Smooth muscle cell (in vitro differentiated cells): Measurements from ENCODE around the gene GAB2. TPM values are rescaled to one million over a fixed set of nuclear protein-coding genes. Genes with fewer than 3 reads are reported as not detected.

Source experiments
- DNase-seq: peaks from one replicate; lab custom pipeline; 2025; ENCODE audit not compliant: unreplicated experiment; lab: John Stamatoyannopoulos, UW
- H2AFZ ChIP-seq: fragments of 200-600 bp; sonication (generic); 2 replicates; pipeline ENCODE4 v1.6.0; 2016; ENCODE audit warnings: antibody characterized with exemption, low read depth, mild to moderate bottlenecking
- H3F3A ChIP-seq: fragments of 200-600 bp; sonication (generic); 2 replicates; pipeline ENCODE4 v1.6.0; 2017; ENCODE audit warnings: antibody characterized with exemption, low read depth
- H3K27ac ChIP-seq: fragments of 200-600 bp; sonication (generic); 2 replicates; pipeline ENCODE4 v1.5.1; 2016; ENCODE audit warnings: low read depth, mild to moderate bottlenecking
- H3K27me3 ChIP-seq: fragments of 200-600 bp; sonication (generic); 2 replicates; pipeline ENCODE4 v1.6.1; 2016; ENCODE audit warnings: low read depth, mild to moderate bottlenecking
- H3K36me3 ChIP-seq: fragments of 200-600 bp; sonication (generic); 2 replicates; pipeline ENCODE4 v1.5.1; 2016; ENCODE audit warnings: low read depth
- H3K4me1 ChIP-seq: fragments of 200-600 bp; sonication (generic); 2 replicates; pipeline ENCODE4 v1.5.1; 2016; ENCODE audit warnings: low read depth
- H3K4me2 ChIP-seq: fragments of 200-600 bp; sonication (generic); 2 replicates; pipeline ENCODE4 v1.6.0; 2016; ENCODE audit warnings: mild to moderate bottlenecking
- H3K4me3 ChIP-seq: fragments of 200-600 bp; sonication (generic); 2 replicates; pipeline ENCODE4 v1.5.1; 2016; ENCODE audit warnings: mild to moderate bottlenecking
- H3K79me2 ChIP-seq: fragments of 200-600 bp; sonication (generic); 2 replicates; pipeline ENCODE4 v1.6.0; 2016; ENCODE audit warnings: low read depth, mild to moderate bottlenecking
- H3K9ac ChIP-seq: fragments of 200-600 bp; sonication (generic); 2 replicates; pipeline ENCODE4 v1.6.0; 2016; ENCODE audit warnings: low read depth
- H3K9me3 ChIP-seq: fragments of 200-600 bp; sonication (generic); replicated peaks from 2 replicates; pipeline ENCODE4 v1.5.1; 2016; ENCODE audit warnings: low read depth
- H4K20me1 ChIP-seq: fragments of 200-600 bp; sonication (generic); 2 replicates; pipeline ENCODE4 v1.6.0; 2016; ENCODE audit warnings: low read depth
- WGBS: methylation state at CpG from one replicate; pipeline ENCODE4 v1.1.7; 2016; ENCODE audit warnings: low lambda C conversion rate; 5-methylcytosine and 5-hydroxymethylcytosine counted together
- polyA plus RNA-seq: library from polyadenylated mRNA; unstranded; fragments of >200 nt; fragmentation: Nextera tagmentation; extraction: Ambion mirVana; gene quantifications from 2 replicates; pipeline ENCODE4 v1.2.1, GENCODE V29; 2016
- total RNA-seq: library from RNA; depleted of rRNA; stranded (reverse); fragments of >200 nt; gene quantifications from 2 replicates; pipeline ENCODE4 v1.2.3, GENCODE V29; 2014
- TF ChIP-seq, protein P1 (sequence below): fragments of 200-600 bp; sonication (generic); IDR thresholded peaks from 2 replicates; pipeline ENCODE4 v1.5.1; 2017; ENCODE audit warnings: borderline replicate concordance, mild to moderate bottlenecking, antibody characterized with exemption; ENCODE audit not compliant: insufficient read depth, poor library complexity, severe bottlenecking

The GAB2 gene
- total and polyA plus RNA-seq, 2 experiments from 2014 or later, result 4.2 to 9.7 TPM

DNA sequence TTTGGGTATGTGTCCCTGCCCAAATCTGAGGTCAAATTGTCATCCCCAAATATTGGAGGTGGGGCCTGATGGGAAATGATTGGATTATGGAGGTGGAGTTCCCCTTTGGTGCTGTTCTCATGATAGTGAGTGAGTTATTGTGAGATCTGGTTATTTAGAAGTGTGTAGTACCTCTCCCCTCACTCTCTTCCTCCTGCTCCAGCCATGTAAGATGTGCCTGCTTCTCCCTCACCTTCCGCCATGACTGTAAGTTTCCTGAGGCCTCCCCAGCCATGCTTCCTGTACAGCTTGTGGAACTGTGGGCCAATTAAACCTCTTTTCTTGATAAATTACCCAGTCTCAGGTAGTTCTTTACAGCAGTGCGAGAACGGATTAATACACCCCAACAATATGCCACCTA, 9.0 kb downstream of the GAB2 start:
- H4K20me1 ChIP-seq, result no peaks in the 10 kb centered on the region
- peaks cover 100% of the 10 kb centered on the region for H3K79me2 ChIP-seq
- no peaks in the 10 kb centered on the region for H3K27me3 ChIP-seq
- DNase-seq, result no peak
- peaks cover 2% of the 10 kb centered on the region for H3K4me1 ChIP-seq
- no peak overlapping the region for H2AFZ ChIP-seq
- H3K9ac ChIP-seq, result no peak overlapping the region
- no peaks in the 10 kb centered on the region for H3F3A ChIP-seq
- peaks cover 9% of the 10 kb centered on the region for H3K36me3 ChIP-seq
- no peak overlapping the region for H3K27ac ChIP-seq
- TF ChIP-seq, protein P1, sequence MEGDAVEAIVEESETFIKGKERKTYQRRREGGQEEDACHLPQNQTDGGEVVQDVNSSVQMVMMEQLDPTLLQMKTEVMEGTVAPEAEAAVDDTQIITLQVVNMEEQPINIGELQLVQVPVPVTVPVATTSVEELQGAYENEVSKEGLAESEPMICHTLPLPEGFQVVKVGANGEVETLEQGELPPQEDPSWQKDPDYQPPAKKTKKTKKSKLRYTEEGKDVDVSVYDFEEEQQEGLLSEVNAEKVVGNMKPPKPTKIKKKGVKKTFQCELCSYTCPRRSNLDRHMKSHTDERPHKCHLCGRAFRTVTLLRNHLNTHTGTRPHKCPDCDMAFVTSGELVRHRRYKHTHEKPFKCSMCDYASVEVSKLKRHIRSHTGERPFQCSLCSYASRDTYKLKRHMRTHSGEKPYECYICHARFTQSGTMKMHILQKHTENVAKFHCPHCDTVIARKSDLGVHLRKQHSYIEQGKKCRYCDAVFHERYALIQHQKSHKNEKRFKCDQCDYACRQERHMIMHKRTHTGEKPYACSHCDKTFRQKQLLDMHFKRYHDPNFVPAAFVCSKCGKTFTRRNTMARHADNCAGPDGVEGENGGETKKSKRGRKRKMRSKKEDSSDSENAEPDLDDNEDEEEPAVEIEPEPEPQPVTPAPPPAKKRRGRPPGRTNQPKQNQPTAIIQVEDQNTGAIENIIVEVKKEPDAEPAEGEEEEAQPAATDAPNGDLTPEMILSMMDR, result no peak
- 98% methylated on average over 3 of the region's 3 CpGs for WGBS
- H3K4me3 ChIP-seq, result no peak overlapping the region
- no peak overlapping the region for H3K4me2 ChIP-seq
- peaks cover 12% of the 10 kb centered on the region for H3K9me3 ChIP-seq

DNA sequence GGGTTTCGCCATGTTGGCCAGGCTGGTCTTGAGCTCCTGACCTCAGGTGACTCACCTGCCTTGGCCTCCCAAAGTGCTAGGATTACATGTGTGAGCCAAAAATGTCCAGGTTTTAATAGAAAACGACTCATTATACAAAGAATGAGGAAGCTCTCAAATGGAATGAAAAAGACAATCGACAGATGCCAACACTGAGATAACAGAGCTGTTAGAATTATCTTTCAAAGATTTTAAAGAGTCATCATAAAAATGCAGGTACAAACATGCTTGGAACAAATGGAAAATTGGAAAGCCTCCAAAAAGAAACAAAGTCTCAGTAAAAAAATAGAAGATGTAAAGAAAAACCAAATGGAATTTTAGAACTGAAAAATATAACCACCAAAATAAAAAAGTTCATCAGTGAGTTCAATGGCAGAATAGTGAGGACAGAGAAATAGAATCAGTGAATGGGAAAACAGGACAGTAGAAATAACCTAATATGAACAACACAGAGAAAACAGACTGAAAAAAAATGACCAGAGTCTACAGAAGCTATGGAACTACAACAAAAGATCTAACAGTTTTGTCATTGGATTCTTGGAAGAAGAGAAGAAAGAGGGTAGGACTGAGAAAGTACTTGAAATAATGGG, 10.9 kb downstream of the GAB2 start:
- H3K4me2 ChIP-seq, result no peak overlapping the region
- H3K4me1 ChIP-seq, result peaks cover 4% of the 10 kb centered on the region

DNA sequence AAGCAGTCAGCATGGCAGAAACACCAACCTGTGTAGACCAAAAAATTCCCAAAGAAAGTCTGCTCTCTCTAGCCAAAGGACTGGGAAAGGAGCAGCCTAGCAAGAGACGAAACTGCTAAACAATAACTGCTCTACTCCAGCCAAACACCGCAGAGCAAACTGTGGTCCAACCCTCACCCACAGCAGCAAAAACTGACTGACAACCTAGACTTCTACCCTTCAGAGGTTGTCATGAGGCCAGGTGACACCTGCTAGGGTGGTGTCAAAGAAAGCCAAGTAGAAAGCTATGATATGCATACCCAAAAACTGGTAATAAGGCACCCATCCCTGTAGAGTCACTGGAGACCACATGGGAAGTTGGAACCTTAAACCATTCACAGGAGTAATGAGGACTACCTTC, 11.8 kb downstream of the GAB2 start:
- H3K36me3 ChIP-seq, result peaks cover 9% of the 10 kb centered on the region
- no peaks in the 10 kb centered on the region for H3K27me3 ChIP-seq
- peaks cover 8% of the 10 kb centered on the region for H3K4me1 ChIP-seq
- no peak for DNase-seq
- no peaks in the 10 kb centered on the region for H3F3A ChIP-seq
- no peak overlapping the region for H3K9ac ChIP-seq
- 73% methylated on average over 2 of the region's 2 CpGs for WGBS
- H3K4me2 ChIP-seq, result no peak overlapping the region
- no peak overlapping the region for H2AFZ ChIP-seq
- H3K79me2 ChIP-seq, result peaks cover 100% of the 10 kb centered on the region
- no peak overlapping the region for H3K4me3 ChIP-seq
- H4K20me1 ChIP-seq, result no peaks in the 10 kb centered on the region
- TF ChIP-seq, protein P1, result no peak
- H3K27ac ChIP-seq, result no peak overlapping the region
- H3K9me3 ChIP-seq, result peaks cover 12% of the 10 kb centered on the region

More for the DNA sequence above, 10.9 kb downstream of the GAB2 start:
- Histone ChIP-seq H3F3A (no peaks in the 10 kb centered on the region), H3K36me3 (peaks cover 9% of the 10 kb centered on the region), H4K20me1 (no peaks in the 10 kb centered on the region), H3K27me3 (no peaks in the 10 kb centered on the region), H3K4me3 (no peak overlapping the region), H3K9ac (no peak overlapping the region), H3K79me2 (peaks cover 100% of the 10 kb centered on the region), H3K9me3 (peaks cover 12% of the 10 kb centered on the region), H2AFZ (no peak overlapping the region), H3K27ac (no peak overlapping the region)
- 70% methylated on average over 3 of the region's 3 CpGs for WGBS
- TF ChIP-seq, protein P1, result no peak
- DNase-seq, result no peak

DNA sequence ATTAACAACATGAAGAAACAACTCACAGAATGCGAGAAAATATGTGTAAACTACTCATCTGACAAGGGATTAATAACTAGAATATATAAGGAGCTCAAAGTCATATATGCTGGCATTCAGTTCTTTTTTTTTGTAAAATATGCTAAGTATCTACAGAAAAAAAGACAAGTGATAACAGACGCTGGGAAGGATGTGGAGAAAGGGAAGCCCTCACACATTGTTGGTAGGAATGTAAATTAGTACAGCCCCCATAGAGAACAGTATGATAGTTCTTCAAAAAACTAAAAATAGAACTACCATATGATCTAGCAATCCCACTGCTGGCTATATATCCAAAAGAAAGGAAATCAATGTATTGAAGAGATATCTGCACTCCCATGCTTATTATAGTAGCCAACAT, 13.8 kb downstream of the GAB2 start:
- H3K4me3 ChIP-seq, result no peak overlapping the region
- H3K36me3 ChIP-seq, result no peaks in the 10 kb centered on the region
- H3K4me1 ChIP-seq, result peaks cover 22% of the 10 kb centered on the region
- no peak for DNase-seq
- H3K9ac ChIP-seq, result no peak overlapping the region
- H3K9me3 ChIP-seq, result no peaks in the 10 kb centered on the region
- no peaks in the 10 kb centered on the region for H3F3A ChIP-seq
- peaks cover 4% of the 10 kb centered on the region for H4K20me1 ChIP-seq
- no peaks in the 10 kb centered on the region for H3K27me3 ChIP-seq
- peaks cover 98% of the 10 kb centered on the region for H3K79me2 ChIP-seq
- peak overlapping the region; percentile 37 for H3K4me2 ChIP-seq
- no peak overlapping the region for H2AFZ ChIP-seq
- 26% methylated on average over 2 of the region's 2 CpGs for WGBS
- peak overlapping the region; percentile 36 for H3K27ac ChIP-seq
- TF ChIP-seq, protein P1, result no peak
